Caco-2 (cell line): Measurements from ENCODE around the gene DCUN1D2. TPM values are rescaled to one million over a fixed set of nuclear protein-coding genes. Genes with fewer than 3 reads are reported as not detected.

Source experiments
- BruUV-seq: library from RNA; stranded (reverse); fragments of 400-500 nt; replicated peaks from 2 replicates; lab custom pipeline; 2021; lab: Mats Ljungman, UMichigan
- CTCF ChIA-PET: fragments of 300-600 bp; sonication (Branson Sonifier 250); formaldehyde crosslinking; loops from one replicate; lab custom pipeline; 2022; ENCODE audit warnings: antibody characterized with exemption; lab: Charles Lee
- POLR2A ChIA-PET: fragments of 300-600 bp; sonication (Branson Sonifier 250); formaldehyde crosslinking; loops from one replicate; lab custom pipeline; 2022; ENCODE audit warnings: antibody characterized with exemption; lab: Charles Lee
- DNase-seq, 2 experiments: peaks; one replicate each; pipeline versions ENCODE4 v3.0.0 to v3.0.0-alpha.2; 2020 to 2022
- H3K27me3 ChIP-seq: replicated peaks from 2 replicates; pipeline ENCODE4 v1.6.0; 2011; ENCODE audit warnings: low read length; ENCODE audit not compliant: control insufficient read depth, insufficient read depth
- H3K36me3 ChIP-seq: 2 replicates; pipeline ENCODE4 v1.5.1; 2011; ENCODE audit warnings: low read length; ENCODE audit not compliant: control insufficient read depth, insufficient read depth
- H3K4me1 ChIP-seq: fragments of 250-450 bp; sonication (Bioruptor Pico); 2 replicates; pipeline ENCODE4 v1.5.1; 2020; ENCODE audit warnings: mild to moderate bottlenecking
- H3K4me3 ChIP-seq: 2 replicates; pipeline ENCODE4 v1.5.1; 2011; ENCODE audit warnings: low read depth, mild to moderate bottlenecking, control low read depth, low read length
- H3K9me3 ChIP-seq: fragments of 250-450 bp; sonication (Bioruptor Pico); 2 replicates; pipeline ENCODE4 v1.5.1; 2020; ENCODE audit warnings: mild to moderate bottlenecking, moderate library complexity
- H3K27ac Mint-ChIP-seq: one replicate; pipeline ENCODE4 v1.8.0; 2022; ENCODE audit warnings: mixed read lengths; ENCODE audit not compliant: unreplicated experiment
- H3K27me3 Mint-ChIP-seq: one replicate; pipeline ENCODE4 v1.8.0; 2022; ENCODE audit warnings: mixed read lengths; ENCODE audit not compliant: insufficient read depth, unreplicated experiment
- H3K36me3 Mint-ChIP-seq: one replicate; pipeline ENCODE4 v1.8.0; 2022; ENCODE audit warnings: mild to moderate bottlenecking, mixed read lengths; ENCODE audit not compliant: insufficient read depth, unreplicated experiment
- H3K4me1 Mint-ChIP-seq: one replicate; pipeline ENCODE4 v1.8.0; 2022; ENCODE audit warnings: low read depth, mixed read lengths; ENCODE audit not compliant: unreplicated experiment
- H3K4me3 Mint-ChIP-seq: one replicate; pipeline ENCODE4 v1.8.0; 2022; ENCODE audit warnings: mild to moderate bottlenecking, moderate library complexity, mixed read lengths; ENCODE audit not compliant: unreplicated experiment
- H3K9me3 Mint-ChIP-seq: one replicate; pipeline ENCODE4 v1.8.0; 2022; ENCODE audit warnings: mixed read lengths; ENCODE audit not compliant: unreplicated experiment
- intact Hi-C: fragments of 100-400 bp; cut with micrococcal nuclease; formaldehyde crosslinking; loops from one replicate; pipeline ENCODE4 v1.10.0; 2022; ENCODE audit not compliant: unreplicated experiment
- total RNA-seq: library from RNA; stranded (reverse); gene quantifications from 2 replicates; pipeline ENCODE4 v1.2.3, GENCODE V29; 2022
- TF ChIP-seq, protein P1 (sequence below), 2 experiments: fragments of 200-600 bp in 1 of 2; IDR thresholded peaks; 1 replicate in 1 of 2; 2 replicates in 1 of 2; pipeline versions ENCODE4 v1.5.1 to v1.8.0; 2011 to 2022; ENCODE audit warnings: antibody characterized with exemption in 1 of 2, control low read depth in 1 of 2, inconsistent platforms in 1 of 2, low read depth in 1 of 2, low read length in 1 of 2, mild to moderate bottlenecking in 1 of 2, moderate library complexity in 1 of 2; ENCODE audit not compliant: insufficient read depth in 1 of 2, severe bottlenecking in 1 of 2, unreplicated experiment in 1 of 2

Gene DCUN1D2
- total RNA-seq, 1 experiment from 2014 or later = 59.4 TPM

DNA sequence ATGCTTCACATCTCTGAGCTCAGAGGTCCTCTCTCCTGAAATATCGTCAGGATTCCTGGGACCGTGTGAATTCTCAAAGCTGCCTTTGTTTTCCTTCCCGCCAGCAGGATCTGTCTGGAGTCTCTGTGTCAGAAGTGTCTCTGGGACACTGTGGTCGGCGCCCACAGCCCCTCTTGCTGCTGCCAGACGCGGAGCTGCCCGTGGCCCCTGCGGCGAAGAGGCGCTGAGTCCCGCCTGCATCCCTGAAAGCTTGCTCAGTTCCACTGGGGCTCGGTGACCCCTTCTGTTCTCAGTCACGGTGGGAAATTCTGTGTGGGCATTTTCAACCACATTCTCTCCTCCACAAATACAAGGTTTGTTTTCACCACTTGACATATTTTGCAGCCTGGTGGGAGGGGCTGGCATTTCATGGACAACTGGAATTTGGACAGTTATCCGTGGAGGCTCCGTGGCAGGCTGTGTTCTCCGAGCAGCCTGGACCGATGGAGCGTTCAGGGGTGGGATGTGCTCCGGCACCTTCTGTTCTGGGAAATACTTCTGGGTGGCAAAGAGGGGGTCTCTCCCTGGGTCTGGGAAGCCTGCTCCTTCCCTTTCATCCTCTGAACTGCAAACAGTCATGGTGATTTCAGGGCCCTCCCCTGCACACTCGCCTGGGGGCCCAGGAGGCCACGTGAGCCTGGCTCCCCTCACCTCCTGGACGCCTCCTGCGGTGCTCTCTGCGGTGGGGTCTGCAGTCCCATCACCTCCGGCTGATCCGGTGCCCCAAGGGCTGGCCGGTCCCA is 84.0 kb downstream of the DCUN1D2 start:
- TF ChIP-seq, protein P1, sequence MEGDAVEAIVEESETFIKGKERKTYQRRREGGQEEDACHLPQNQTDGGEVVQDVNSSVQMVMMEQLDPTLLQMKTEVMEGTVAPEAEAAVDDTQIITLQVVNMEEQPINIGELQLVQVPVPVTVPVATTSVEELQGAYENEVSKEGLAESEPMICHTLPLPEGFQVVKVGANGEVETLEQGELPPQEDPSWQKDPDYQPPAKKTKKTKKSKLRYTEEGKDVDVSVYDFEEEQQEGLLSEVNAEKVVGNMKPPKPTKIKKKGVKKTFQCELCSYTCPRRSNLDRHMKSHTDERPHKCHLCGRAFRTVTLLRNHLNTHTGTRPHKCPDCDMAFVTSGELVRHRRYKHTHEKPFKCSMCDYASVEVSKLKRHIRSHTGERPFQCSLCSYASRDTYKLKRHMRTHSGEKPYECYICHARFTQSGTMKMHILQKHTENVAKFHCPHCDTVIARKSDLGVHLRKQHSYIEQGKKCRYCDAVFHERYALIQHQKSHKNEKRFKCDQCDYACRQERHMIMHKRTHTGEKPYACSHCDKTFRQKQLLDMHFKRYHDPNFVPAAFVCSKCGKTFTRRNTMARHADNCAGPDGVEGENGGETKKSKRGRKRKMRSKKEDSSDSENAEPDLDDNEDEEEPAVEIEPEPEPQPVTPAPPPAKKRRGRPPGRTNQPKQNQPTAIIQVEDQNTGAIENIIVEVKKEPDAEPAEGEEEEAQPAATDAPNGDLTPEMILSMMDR (IDR thresholded peaks at IDR 0.05; ENCODE audit: insufficient read depth in 1 of 2, low read depth in 1 of 2, low read length in 1 of 2, severe bottlenecking in 1 of 2, unreplicated experiment in 1 of 2) = no peak
- no TSS peak for BruUV-seq
- no peak overlapping the region for H3K4me3 ChIP-seq
- Mint-ChIP-seq H3K27me3 (no peaks in the 10 kb centered on the region), H3K4me1 (peaks cover 7% of the 10 kb centered on the region), H3K4me3 (no peak overlapping the region), H3K27ac (no peak overlapping the region), H3K9me3 (no peaks in the 10 kb centered on the region), H3K36me3 (no peaks in the 10 kb centered on the region)
- POLR2A ChIA-PET = no interaction called here
- no peaks in the 10 kb centered on the region for H3K27me3 ChIP-seq
- H3K4me1 ChIP-seq = peaks cover 9% of the 10 kb centered on the region
- H3K36me3 ChIP-seq = no peaks in the 10 kb centered on the region
- peak in 1 of 2 experiments; percentile 34 for DNase-seq
- H3K9me3 ChIP-seq = no peaks in the 10 kb centered on the region
- intact Hi-C loops = no loop called here
- CTCF ChIA-PET = no interaction called here

Other genes starting within 250 kb of the DCUN1D2 start
- gene LAMP1, start 193.5 kb downstream of the DCUN1D2 start, total RNA-seq = 244 and 245 TPM in 2 replicates
- gene GRTP1, start 126.6 kb downstream of the DCUN1D2 start, total RNA-seq = 30.0 and 37.7 TPM in 2 replicates
- 4.9 and 5.8 TPM in 2 replicates for gene ADPRHL1, start 37.2 kb downstream of the DCUN1D2 start, total RNA-seq
- gene TFDP1, start 94.0 kb upstream of the DCUN1D2 start, total RNA-seq = 136 and 140 TPM in 2 replicates
- not detected in 2 replicates for gene ATP4B, start 167.5 kb upstream of the DCUN1D2 start, total RNA-seq
- 0.19 TPM in 1 of 2 replicates, not detected in the other for gene GRK1, start 176.5 kb upstream of the DCUN1D2 start, total RNA-seq